HepG2 (cell line): ENCODE results near the gene RAPGEF5.

Experiments used
- CEBPB ChIP-seq: IDR thresholded peaks from 2 replicates; pipeline ENCODE4 v1.6.1; 2011; ENCODE audit warnings: low read depth, low read length, improper control_type of control experiment, borderline replicate concordance
- CHD4 ChIP-seq: fragments of 200-600 bp; sonication (generic); IDR thresholded peaks from 2 replicates; pipeline ENCODE4 v1.7.0; 2017; ENCODE audit warnings: mild to moderate bottlenecking, low read length, borderline replicate concordance
- ELF4 ChIP-seq: sonication (generic); formaldehyde crosslinking; IDR thresholded peaks from 2 replicates; pipeline ENCODE4 v1.5.0; 2020; ENCODE audit warnings: missing genetic modification reagents, mild to moderate bottlenecking, moderate library complexity, borderline replicate concordance
- GTF2F1 ChIP-seq: fragments of 150-350 bp; IDR thresholded peaks from 2 replicates; pipeline ENCODE4 v1.6.1; 2014; ENCODE audit warnings: low read length
- HOXA5 ChIP-seq: sonication (generic); formaldehyde crosslinking; IDR thresholded peaks from 2 replicates; pipeline ENCODE4 v1.4.0; 2020; ENCODE audit warnings: missing genetic modification reagents
- ZBTB7A ChIP-seq: sonication (generic); formaldehyde crosslinking; IDR thresholded peaks from 2 replicates; pipeline ENCODE4 v1.8.0; 2022; ENCODE audit warnings: mild to moderate bottlenecking, missing genetic modification reagents
- ZNF3 ChIP-seq: IDR thresholded peaks from 2 replicates; pipeline ENCODE4 v1.7.0; 2017; ENCODE audit warnings: inconsistent platforms
- ZNF564 ChIP-seq: sonication (generic); formaldehyde crosslinking; IDR thresholded peaks from 2 replicates; pipeline ENCODE4 v1.8.1; 2023; ENCODE audit warnings: mild to moderate bottlenecking, missing genetic modification reagents
- TF ChIP-seq, protein P1 (sequence below): sonication (generic); formaldehyde crosslinking; IDR thresholded peaks from 2 replicates; pipeline ENCODE4 v1.5.0; 2020; ENCODE audit warnings: mild to moderate bottlenecking, missing genetic modification reagents, moderate library complexity
- TF ChIP-seq, protein P2 (sequence below): sonication (generic); formaldehyde crosslinking; IDR thresholded peaks from 2 replicates; pipeline ENCODE4 v1.5.0; 2020; ENCODE audit warnings: missing genetic modification reagents, mild to moderate bottlenecking, borderline replicate concordance

DNA sequence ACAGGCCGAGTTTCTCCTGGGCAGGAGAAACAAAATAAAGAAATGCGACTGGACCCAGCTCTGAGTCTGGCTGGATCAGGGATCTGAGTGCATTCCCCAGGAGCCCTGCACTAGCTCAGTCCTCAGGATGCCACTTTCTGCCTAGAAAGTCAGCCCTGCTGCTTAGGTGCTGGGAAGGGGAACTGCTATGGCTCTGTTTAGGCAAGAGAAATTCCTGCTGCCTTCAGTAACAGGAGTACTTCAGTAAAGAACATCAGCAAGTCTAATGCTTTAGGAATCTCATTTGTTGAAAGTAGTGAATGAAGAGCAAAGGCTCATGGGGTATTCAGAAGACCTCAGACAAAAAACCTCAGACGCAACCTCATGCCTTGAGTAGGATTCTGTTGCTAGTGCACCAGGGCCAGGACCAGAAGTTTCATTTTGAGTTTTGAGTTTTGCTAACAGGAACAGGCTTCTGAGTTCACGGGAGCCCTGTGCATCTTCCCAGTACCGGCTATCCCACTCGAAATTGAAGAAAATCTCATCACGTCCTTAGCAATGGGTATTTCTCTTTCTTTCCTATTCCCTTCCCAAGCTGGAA lies 240.4 kb downstream of the RAPGEF5 start:
- TF ChIP-seq, protein P1, sequence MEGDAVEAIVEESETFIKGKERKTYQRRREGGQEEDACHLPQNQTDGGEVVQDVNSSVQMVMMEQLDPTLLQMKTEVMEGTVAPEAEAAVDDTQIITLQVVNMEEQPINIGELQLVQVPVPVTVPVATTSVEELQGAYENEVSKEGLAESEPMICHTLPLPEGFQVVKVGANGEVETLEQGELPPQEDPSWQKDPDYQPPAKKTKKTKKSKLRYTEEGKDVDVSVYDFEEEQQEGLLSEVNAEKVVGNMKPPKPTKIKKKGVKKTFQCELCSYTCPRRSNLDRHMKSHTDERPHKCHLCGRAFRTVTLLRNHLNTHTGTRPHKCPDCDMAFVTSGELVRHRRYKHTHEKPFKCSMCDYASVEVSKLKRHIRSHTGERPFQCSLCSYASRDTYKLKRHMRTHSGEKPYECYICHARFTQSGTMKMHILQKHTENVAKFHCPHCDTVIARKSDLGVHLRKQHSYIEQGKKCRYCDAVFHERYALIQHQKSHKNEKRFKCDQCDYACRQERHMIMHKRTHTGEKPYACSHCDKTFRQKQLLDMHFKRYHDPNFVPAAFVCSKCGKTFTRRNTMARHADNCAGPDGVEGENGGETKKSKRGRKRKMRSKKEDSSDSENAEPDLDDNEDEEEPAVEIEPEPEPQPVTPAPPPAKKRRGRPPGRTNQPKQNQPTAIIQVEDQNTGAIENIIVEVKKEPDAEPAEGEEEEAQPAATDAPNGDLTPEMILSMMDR = no peak
- TF ChIP-seq ZNF564 (CRISPR knock-in tag) (no peak), CEBPB (no peak), ELF4 (no peak), GTF2F1 (no peak), ZBTB7A (no peak), ZNF3 (CRISPR knock-in tag) (no peak), HOXA5 (CRISPR knock-in tag) (no peak), CHD4 (no peak)
- TF ChIP-seq, protein P2, sequence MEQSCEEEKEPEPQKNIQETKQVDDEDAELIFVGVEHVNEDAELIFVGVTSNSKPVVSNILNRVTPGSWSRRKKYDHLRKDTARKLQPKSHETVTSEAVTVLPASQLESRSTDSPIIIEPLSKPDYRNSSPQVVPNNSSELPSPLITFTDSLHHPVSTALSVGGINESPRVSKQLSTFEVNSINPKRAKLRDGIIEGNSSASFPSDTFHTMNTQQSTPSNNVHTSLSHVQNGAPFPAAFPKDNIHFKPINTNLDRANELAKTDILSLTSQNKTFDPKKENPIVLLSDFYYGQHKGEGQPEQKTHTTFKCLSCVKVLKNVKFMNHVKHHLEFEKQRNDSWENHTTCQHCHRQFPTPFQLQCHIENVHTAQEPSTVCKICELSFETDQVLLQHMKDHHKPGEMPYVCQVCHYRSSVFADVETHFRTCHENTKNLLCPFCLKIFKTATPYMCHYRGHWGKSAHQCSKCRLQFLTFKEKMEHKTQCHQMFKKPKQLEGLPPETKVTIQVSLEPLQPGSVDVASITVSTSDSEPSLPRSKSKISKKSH (CRISPR knock-in tag) = no peak
